Urothelium cell line (cell line): ENCODE measurements around the gene TTLL12.
A peak's percentile ranks its signal among the peaks of the same experiment; 100 is the strongest.
"Not testable (repeated sequence)": the region's sequence is repeated elsewhere in the genome, so short reads cannot be mapped to it uniquely, and the experiment has no call there.

ENCODE experiments used
- DNase-seq: peaks from one replicate; pipeline ENCODE4 v3.0.0; 2011; ENCODE audit warnings: low spot score, mixed read lengths
- FAIRE-seq: peaks from 2 replicates; lab custom pipeline; 2011; peaks lifted over from hg19 to GRCh38; lab: Jason Lieb, UNC

The TTLL12 gene

GRCh38 chr22:43157874-43158546 is 28.9 kb downstream of the TTLL12 start:
- FAIRE-seq, result no peak
- DNase-seq, result no peak

GRCh38 chr22:43156413-43156812 is 30.5 kb downstream of the TTLL12 start:
- FAIRE-seq (no peak), DNase-seq (no peak)

- peak; percentile 53 for FAIRE-seq
- DNase-seq, result no peak
These were observed 31.1 kb downstream of the TTLL12 start for GRCh38 chr22:43155789-43156188.

- FAIRE-seq (no peak), DNase-seq (no peak)
These were observed 31.9 kb downstream of the TTLL12 start for GRCh38 chr22:43154887-43155536.

GRCh38 chr22:43153899-43154298 is 33.0 kb downstream of the TTLL12 start:
- FAIRE-seq (no peak), DNase-seq (no peak)

- peak; percentile 80 for FAIRE-seq
- peak; percentile 76 for DNase-seq
These were observed 34.4 kb downstream of the TTLL12 start for GRCh38 chr22:43152357-43153071.

- FAIRE-seq (no peak), DNase-seq (no peak)
These were observed 35.0 kb downstream of the TTLL12 start for GRCh38 chr22:43152003-43152356.

GRCh38 chr22:43151251-43152002 is 35.5 kb downstream of the TTLL12 start, which contains the start of gene TSPO:
Gene TSPO (plus strand): TSS chr22:43151559. CDS start chr22:43159239, 7,680 bp downstream.
- FAIRE-seq (peak; percentile 71), DNase-seq (peak; percentile 91)

GRCh38 chr22:43150731-43151206 is 36.2 kb downstream of the TTLL12 start:
- DNase-seq, result no peak

GRCh38 chr22:43148581-43148980 is 38.4 kb downstream of the TTLL12 start:
- no peak for FAIRE-seq
- DNase-seq, result no peak

More at GRCh38 chr22:43150731-43151206, 36.2 kb downstream of the TTLL12 start:
- no peak for FAIRE-seq

GRCh38 chr22:43147821-43148220 is 39.1 kb downstream of the TTLL12 start:
- no peak for FAIRE-seq
- DNase-seq, result no peak

- DNase-seq, FAIRE-seq: not testable (repeated sequence)
These were observed 40.6 kb downstream of the TTLL12 start for GRCh38 chr22:43146332-43146731.

- FAIRE-seq, DNase-seq: not testable (repeated sequence)
These were observed 41.6 kb downstream of the TTLL12 start for GRCh38 chr22:43145371-43145770.

GRCh38 chr22:43144949-43145348 is 42.0 kb downstream of the TTLL12 start:
- FAIRE-seq, result no peak
- DNase-seq, result no peak

- FAIRE-seq (peak; percentile 63), DNase-seq (peak; percentile 92)
These were observed 43.9 kb downstream of the TTLL12 start, which contains the start of gene MCAT for GRCh38 chr22:43142880-43143562. Gene MCAT (minus strand): TSS chr22:43143398. CDS start chr22:43143348, 50 bp downstream.

GRCh38 chr22:43136801-43137200 is 50.1 kb downstream of the TTLL12 start:
- FAIRE-seq (no peak), DNase-seq (no peak)

- no peak for FAIRE-seq
These were observed 50.7 kb downstream of the TTLL12 start for GRCh38 chr22:43136255-43136654.

GRCh38 chr22:43135565-43135964 is 51.4 kb downstream of the TTLL12 start:
- DNase-seq, result no peak
- no peak for FAIRE-seq

More at GRCh38 chr22:43136255-43136654, 50.7 kb downstream of the TTLL12 start:
- DNase-seq, result peak; percentile 52

- DNase-seq, result no peak
- no peak for FAIRE-seq
These were observed 52.4 kb downstream of the TTLL12 start for GRCh38 chr22:43134553-43134952.

GRCh38 chr22:43133401-43133800 is 53.5 kb downstream of the TTLL12 start:
- no peak for FAIRE-seq
- no peak for DNase-seq
